A673 (cell line): Measurements from ENCODE around the gene ARHGAP15.

Source experiments
- CTCF ChIP-seq: fragments of 300-800, 200-600 bp; sonication (generic); conservative IDR thresholded peaks from 2 replicates; pipeline ENCODE4 v1.5.1; 2017; ENCODE audit warnings: low read depth, mild to moderate bottlenecking, antibody characterized with exemption, low read length, moderate library complexity, mixed read lengths
- EZH2 ChIP-seq: fragments of 200-600 bp; sonication (generic); IDR thresholded peaks from 2 replicates; pipeline ENCODE4 v1.6.1; 2017; ENCODE audit warnings: borderline replicate concordance, low read depth, mild to moderate bottlenecking, mixed read lengths, antibody characterized with exemption, low read length; ENCODE audit not compliant: poor library complexity, severe bottlenecking

DNA sequence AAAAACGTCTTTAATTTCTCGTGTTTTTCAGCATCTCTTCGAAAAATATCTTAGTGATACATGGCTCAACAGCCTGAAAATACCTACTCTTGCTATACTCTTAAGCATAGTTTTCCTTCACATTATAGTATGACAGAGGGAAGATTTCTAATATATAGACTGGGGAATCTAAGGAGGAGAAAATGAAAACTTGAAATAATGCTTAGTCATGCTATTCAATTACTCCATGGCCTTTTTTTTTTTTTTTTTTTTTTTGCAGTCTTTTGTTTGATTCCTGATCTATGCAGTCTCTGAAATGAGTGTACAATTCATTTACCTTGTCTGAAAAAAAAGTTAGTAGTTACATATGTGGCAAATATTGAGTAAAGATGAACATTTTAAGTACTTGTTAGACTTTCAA, 337.8 kb downstream of the ARHGAP15 start:
- TF ChIP-seq CTCF: no peak
- no peak for TF ChIP-seq EZH2
